PC-3 (cell line): ENCODE data around the gene ARFGAP1. TPM values are rescaled to one million over a fixed set of nuclear protein-coding genes. Genes with fewer than 3 reads are reported as not detected.

ENCODE experiments used
- ATAC-seq: fragments of 200-7000 bp; cut with Tn5 transposase; 2 replicates; pipeline ENCODE4 v1.9.1; 2020; ENCODE audit warnings: mild to moderate bottlenecking, moderate library complexity
- BruUV-seq: library from RNA; stranded (reverse); fragments of 400-500 nt; replicated peaks from 2 replicates; lab custom pipeline; 2021; lab: Mats Ljungman, UMichigan
- CTCF ChIA-PET: fragments of 300-600 bp; sonication (Branson Sonifier 250); formaldehyde crosslinking; loops from one replicate; lab custom pipeline; 2022; ENCODE audit warnings: antibody characterized with exemption; lab: Charles Lee
- POLR2A ChIA-PET: fragments of 300-600 bp; sonication (Branson Sonifier 250); formaldehyde crosslinking; loops from one replicate; lab custom pipeline; 2022; ENCODE audit warnings: antibody characterized with exemption; ENCODE audit not compliant: unreplicated experiment; lab: Charles Lee
- DNase-seq: peaks from one replicate; pipeline ENCODE4 v3.0.0-alpha.2; 2015
- H2AFZ ChIP-seq: fragments of 300-600 bp; sonication (generic); 2 replicates; pipeline ENCODE4 v1.6.0; 2016; ENCODE audit warnings: antibody characterized with exemption, low read length
- H3F3A ChIP-seq: fragments of 300-600 bp; sonication (generic); one replicate; pipeline ENCODE4 v1.6.0; 2017; ENCODE audit warnings: antibody characterized with exemption, low read length, control low read depth, mild to moderate bottlenecking; ENCODE audit not compliant: unreplicated experiment
- H3K27ac ChIP-seq: fragments of 300-600 bp; sonication (generic); 2 replicates; pipeline ENCODE4 v1.5.1; 2016; ENCODE audit warnings: mild to moderate bottlenecking, low read length
- H3K27me3 ChIP-seq: fragments of 300-600 bp; sonication (generic); 2 replicates; pipeline ENCODE4 v1.6.1; 2016; ENCODE audit warnings: low read length, mixed read lengths
- H3K36me3 ChIP-seq: fragments of 300-600 bp; sonication (generic); 2 replicates; pipeline ENCODE4 v1.6.1; 2016; ENCODE audit warnings: low read depth, mixed run types, low read length, mixed read lengths
- H3K4me1 ChIP-seq: fragments of 300-600 bp; sonication (generic); 2 replicates; pipeline ENCODE4 v1.5.1; 2016; ENCODE audit warnings: low read length; ENCODE audit not compliant: insufficient read depth
- H3K4me2 ChIP-seq: fragments of 300-600 bp; sonication (generic); 2 replicates; pipeline ENCODE4 v1.6.0; 2016; ENCODE audit warnings: low read length
- H3K4me3 ChIP-seq: fragments of 300-600 bp; sonication (generic); 2 replicates; pipeline ENCODE4 v1.5.1; 2016; ENCODE audit warnings: mild to moderate bottlenecking, low read length, mixed read lengths
- H3K79me2 ChIP-seq: fragments of 300-600 bp; sonication (generic); 2 replicates; pipeline ENCODE4 v1.6.1; 2017; ENCODE audit warnings: low read length, mixed read lengths
- H3K9ac ChIP-seq: fragments of 300-600 bp; sonication (generic); 2 replicates; pipeline ENCODE4 v1.6.0; 2016; ENCODE audit warnings: mild to moderate bottlenecking, low read length
- H3K9me2 ChIP-seq: fragments of 300-600 bp; sonication (generic); replicated peaks from 2 replicates; pipeline ENCODE4 v1.6.1; 2016; ENCODE audit warnings: mixed run types, low read length, mixed read lengths
- H3K9me3 ChIP-seq: fragments of 300-600 bp; sonication (generic); 2 replicates; pipeline ENCODE4 v1.6.1; 2016; ENCODE audit warnings: low read length, mixed read lengths
- H4K20me1 ChIP-seq: fragments of 300-600 bp; sonication (generic); 2 replicates; pipeline ENCODE4 v1.6.1; 2016; ENCODE audit warnings: low read length, mixed read lengths
- EZH2 ChIP-seq: fragments of 300-600 bp; sonication (generic); IDR thresholded peaks from one replicate; pipeline ENCODE4 v1.6.1; 2017; ENCODE audit warnings: antibody characterized with exemption, mild to moderate bottlenecking, low read length; ENCODE audit not compliant: unreplicated experiment
- EZH2phosphoT487 ChIP-seq: fragments of 300-600 bp; sonication (generic); IDR thresholded peaks from 2 replicates; pipeline ENCODE4 v1.6.1; 2018; ENCODE audit warnings: mild to moderate bottlenecking, antibody characterized with exemption, low read length, borderline replicate concordance
- intact Hi-C: fragments of 100-400 bp; cut with micrococcal nuclease; formaldehyde crosslinking; loops from 2 replicates; pipeline ENCODE4 v1.9.0; 2023
- total RNA-seq: library from RNA; depleted of rRNA; stranded (reverse); fragments of >200 nt; gene quantifications from 2 replicates; pipeline ENCODE4 v1.2.3, GENCODE V29; 2014
- TF ChIP-seq, protein P1 (sequence below): fragments of 300-600 bp; sonication (generic); conservative IDR thresholded peaks from 2 replicates; pipeline ENCODE4 v1.5.1; 2017; ENCODE audit warnings: antibody characterized with exemption, low read depth, mild to moderate bottlenecking, low read length

ARFGAP1 gene
- total RNA-seq, 1 experiment from 2014 or later, result 75.6 TPM

DNA sequence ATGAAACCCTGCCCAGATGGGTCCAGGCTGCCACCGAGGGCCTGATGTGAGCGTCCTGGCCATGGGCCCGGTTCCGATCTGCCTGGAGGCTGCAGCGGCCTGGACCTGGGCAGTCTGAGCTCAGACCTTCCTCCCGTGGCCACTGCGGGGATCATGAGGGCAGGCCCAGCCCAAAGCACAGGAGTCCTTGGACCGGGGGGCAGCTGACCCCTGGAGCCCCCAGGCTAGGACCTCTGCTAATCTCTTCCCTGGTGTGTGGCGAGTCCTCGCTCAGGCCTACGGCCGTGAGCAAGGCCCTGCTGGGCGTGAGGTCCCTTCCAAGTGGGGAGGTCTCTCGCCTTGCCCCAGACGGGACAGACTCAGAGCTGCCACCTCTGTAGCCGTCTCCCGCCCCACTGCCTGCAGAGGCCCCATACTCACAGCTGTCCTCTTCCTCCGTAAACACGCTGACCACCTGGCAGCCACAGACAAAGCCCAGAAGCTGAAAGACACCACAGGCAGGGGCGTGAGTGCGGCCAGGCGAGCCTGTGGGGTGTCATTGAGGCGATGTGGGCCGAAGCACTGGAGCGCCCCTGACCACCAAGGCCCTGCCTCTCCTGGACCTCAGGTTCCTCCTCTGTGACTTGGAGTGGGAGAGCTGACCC, 28.9 kb upstream of the ARFGAP1 start:
- POLR2A ChIA-PET, result no interaction called here
- Histone ChIP-seq H4K20me1 (no peaks in the 10 kb centered on the region), H3K36me3 (no peaks in the 10 kb centered on the region), H3K4me3 (no peak overlapping the region), H3F3A (no peaks in the 10 kb centered on the region), H3K9ac (no peak overlapping the region), H2AFZ (no peak overlapping the region), H3K4me2 (no peak overlapping the region), H3K27ac (no peak overlapping the region), H3K79me2 (no peaks in the 10 kb centered on the region), H3K4me1 (0 out of 2 replicates have a peak, but pooled peaks cover 7% of the 10 kb centered on the region), H3K9me2 (no peaks in the 10 kb centered on the region), H3K27me3 (peaks cover 21% of the 10 kb centered on the region), H3K9me3 (no peaks in the 10 kb centered on the region)
- intact Hi-C loops, result no loop called here
- CTCF ChIA-PET, result no interaction called here
- no peak for DNase-seq
- TF ChIP-seq EZH2, result no peak
- BruUV-seq, result no TSS peak
- ATAC-seq, result no peak

- H3K9me3 ChIP-seq, result no peaks in the 10 kb centered on the region
- no peaks in the 10 kb centered on the region for H3K9me2 ChIP-seq
- H3K4me1 ChIP-seq, result peaks cover 14% of the 10 kb centered on the region; the same call in 1 of the 2 replicates
- ChIA-PET CTCF (no interaction called here), POLR2A (no interaction called here)
- no peak overlapping the region for H3K4me3 ChIP-seq
- ATAC-seq, result no peak
- no peaks in the 10 kb centered on the region for H3K36me3 ChIP-seq
- no peak overlapping the region for H3K27ac ChIP-seq
- H4K20me1 ChIP-seq, result no peaks in the 10 kb centered on the region
- no TSS peak for BruUV-seq
- DNase-seq, result no peak
- no peak overlapping the region for H3K9ac ChIP-seq
- H3F3A ChIP-seq, result no peaks in the 10 kb centered on the region
- TF ChIP-seq EZH2 (no peak), EZH2phosphoT487 (no peak)
- intact Hi-C loops, result no loop called here
- peaks cover 26% of the 10 kb centered on the region for H3K27me3 ChIP-seq
- no peak overlapping the region for H3K4me2 ChIP-seq
- H2AFZ ChIP-seq, result no peak overlapping the region
- H3K79me2 ChIP-seq, result no peaks in the 10 kb centered on the region
Observed at GRCh38 chr20:63244468-63244867, 28.1 kb upstream of the ARFGAP1 start.

GRCh38 chr20:63246490-63247288, 25.9 kb upstream of the ARFGAP1 start:
- Histone ChIP-seq H3K27ac (no peak overlapping the region), H3K9ac (no peak overlapping the region), H3K36me3 (no peaks in the 10 kb centered on the region), H3K27me3 (peaks cover 26% of the 10 kb centered on the region), H3K79me2 (no peaks in the 10 kb centered on the region), H3K4me2 (no peak overlapping the region; the same call in 1 of the 2 replicates), H3K4me3 (no peak overlapping the region), H3K9me3 (no peaks in the 10 kb centered on the region), H2AFZ (no peak overlapping the region), H3F3A (no peaks in the 10 kb centered on the region), H3K4me1 (peaks cover 15% of the 10 kb centered on the region; the same call in 1 of the 2 replicates), H4K20me1 (no peaks in the 10 kb centered on the region), H3K9me2 (no peaks in the 10 kb centered on the region)
- ATAC-seq (peak; percentile 51), DNase-seq (peak; percentile 19)
- POLR2A ChIA-PET, result no interaction called here
- intact Hi-C loops, result no loop called here
- CTCF ChIA-PET, result interaction anchor here (1.4 kb wide), 1 partner anchor 23 kb away, joined by 4 read pairs; no protein-coding TSS in a partner anchor
- TF ChIP-seq, protein P1, sequence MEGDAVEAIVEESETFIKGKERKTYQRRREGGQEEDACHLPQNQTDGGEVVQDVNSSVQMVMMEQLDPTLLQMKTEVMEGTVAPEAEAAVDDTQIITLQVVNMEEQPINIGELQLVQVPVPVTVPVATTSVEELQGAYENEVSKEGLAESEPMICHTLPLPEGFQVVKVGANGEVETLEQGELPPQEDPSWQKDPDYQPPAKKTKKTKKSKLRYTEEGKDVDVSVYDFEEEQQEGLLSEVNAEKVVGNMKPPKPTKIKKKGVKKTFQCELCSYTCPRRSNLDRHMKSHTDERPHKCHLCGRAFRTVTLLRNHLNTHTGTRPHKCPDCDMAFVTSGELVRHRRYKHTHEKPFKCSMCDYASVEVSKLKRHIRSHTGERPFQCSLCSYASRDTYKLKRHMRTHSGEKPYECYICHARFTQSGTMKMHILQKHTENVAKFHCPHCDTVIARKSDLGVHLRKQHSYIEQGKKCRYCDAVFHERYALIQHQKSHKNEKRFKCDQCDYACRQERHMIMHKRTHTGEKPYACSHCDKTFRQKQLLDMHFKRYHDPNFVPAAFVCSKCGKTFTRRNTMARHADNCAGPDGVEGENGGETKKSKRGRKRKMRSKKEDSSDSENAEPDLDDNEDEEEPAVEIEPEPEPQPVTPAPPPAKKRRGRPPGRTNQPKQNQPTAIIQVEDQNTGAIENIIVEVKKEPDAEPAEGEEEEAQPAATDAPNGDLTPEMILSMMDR, result 0 out of 2 replicates have a peak, but pooled peaks have one; percentile 8
- no peak for TF ChIP-seq EZH2phosphoT487
- BruUV-seq, result no TSS peak
